ENCODE measurements around the gene NAA30. TPM values are rescaled to one million over a fixed set of nuclear protein-coding genes. Genes with fewer than 3 reads are reported as not detected.

NAA30 gene
- total RNA-seq, 2 donors from 2014 or later: 19.6 to 22.2 TPM

Other genes starting within 250 kb of the NAA30 start
- 10 to 100 TPM; 28.7 to 31.5 TPM for gene EXOC5, start 121.7 kb upstream of the NAA30 start, total RNA-seq
- 10 to 100 TPM; 51.2 to 53.0 TPM for gene AP5M1, start 121.6 kb upstream of the NAA30 start, total RNA-seq
- gene CCDC198, start 103.3 kb downstream of the NAA30 start, total RNA-seq: not detected

Data from T-helper 17 cell (primary cell).